ENCODE measurements around the gene RNF182.

Gene RNF182

GRCh38 chr6:14000901-14001300 lies 76.1 kb downstream of the RNF182 start:
- CTCF ChIA-PET = interaction anchor here (0.7 to 1.9 kb wide), 4 partner anchors 12 to 66 kb away, joined by 3 to 7 read pairs (median 4); no protein-coding TSS in a partner anchor

DNA sequence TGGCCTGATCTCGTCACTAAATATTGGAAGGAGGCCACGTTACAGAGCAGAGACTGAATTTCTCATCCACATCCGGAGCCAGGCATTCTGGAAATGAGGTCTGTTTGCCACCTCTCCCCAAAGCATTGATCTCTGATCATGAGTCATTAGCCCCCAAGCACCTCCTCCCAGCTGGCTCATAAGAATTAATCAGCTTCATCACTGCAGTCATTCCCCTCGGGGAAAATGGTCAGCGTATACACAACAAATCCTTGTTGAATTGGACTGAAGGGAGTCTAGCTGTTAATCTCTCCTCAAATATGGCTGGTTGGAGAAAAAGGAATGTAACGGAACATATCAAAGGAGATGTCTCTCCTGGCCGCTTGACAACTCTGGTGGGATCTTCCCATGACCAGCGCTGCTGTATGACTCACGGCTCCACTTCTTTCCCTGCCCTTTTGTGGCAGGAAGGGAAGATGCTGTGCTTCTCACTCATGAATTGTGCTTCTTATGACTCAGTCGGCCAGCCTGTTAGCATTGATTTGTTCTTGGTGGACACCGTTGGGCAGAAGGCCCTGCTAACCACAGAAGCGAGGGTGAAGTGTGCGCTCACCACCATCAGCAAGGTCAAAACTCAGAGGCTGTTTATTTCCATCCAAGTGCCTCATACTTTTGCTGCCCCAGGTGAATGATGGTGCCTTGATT lies 76.7 kb downstream of the RNF182 start:
- peak; percentile 97 for DNase-seq (ENCODE audit: low read depth, low spot score)
- peak overlapping the region; percentile 31 for H3K4me3 ChIP-seq (ENCODE audit: low read depth, low read length)
- ChIA-PET CTCF (interaction anchor here (0.7 to 1.9 kb wide), 6 partner anchors 10 to 65 kb away, joined by 3 to 7 read pairs (median 4); no protein-coding TSS in a partner anchor), POLR2A (interaction anchor here (0.6 to 0.7 kb wide), 2 partner anchors 34 to 208 kb away, joined by 3 to 4 read pairs; no protein-coding TSS in a partner anchor)
- TF ChIP-seq, protein P1, sequence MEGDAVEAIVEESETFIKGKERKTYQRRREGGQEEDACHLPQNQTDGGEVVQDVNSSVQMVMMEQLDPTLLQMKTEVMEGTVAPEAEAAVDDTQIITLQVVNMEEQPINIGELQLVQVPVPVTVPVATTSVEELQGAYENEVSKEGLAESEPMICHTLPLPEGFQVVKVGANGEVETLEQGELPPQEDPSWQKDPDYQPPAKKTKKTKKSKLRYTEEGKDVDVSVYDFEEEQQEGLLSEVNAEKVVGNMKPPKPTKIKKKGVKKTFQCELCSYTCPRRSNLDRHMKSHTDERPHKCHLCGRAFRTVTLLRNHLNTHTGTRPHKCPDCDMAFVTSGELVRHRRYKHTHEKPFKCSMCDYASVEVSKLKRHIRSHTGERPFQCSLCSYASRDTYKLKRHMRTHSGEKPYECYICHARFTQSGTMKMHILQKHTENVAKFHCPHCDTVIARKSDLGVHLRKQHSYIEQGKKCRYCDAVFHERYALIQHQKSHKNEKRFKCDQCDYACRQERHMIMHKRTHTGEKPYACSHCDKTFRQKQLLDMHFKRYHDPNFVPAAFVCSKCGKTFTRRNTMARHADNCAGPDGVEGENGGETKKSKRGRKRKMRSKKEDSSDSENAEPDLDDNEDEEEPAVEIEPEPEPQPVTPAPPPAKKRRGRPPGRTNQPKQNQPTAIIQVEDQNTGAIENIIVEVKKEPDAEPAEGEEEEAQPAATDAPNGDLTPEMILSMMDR (IDR thresholded peaks at IDR 0.05; ENCODE audit: insufficient read depth, low read length, missing control alignments) = no peak

More at GRCh38 chr6:14000901-14001300, 76.1 kb downstream of the RNF182 start:
- TF ChIP-seq, protein P1 (IDR thresholded peaks at IDR 0.05; ENCODE audit: insufficient read depth, low read length, missing control alignments) = no peak
- no peak for DNase-seq (ENCODE audit: low read depth, low spot score)
- no peak overlapping the region for H3K4me3 ChIP-seq (ENCODE audit: low read depth, low read length)
- POLR2A ChIA-PET = interaction anchor here (0.7 kb wide), 1 partner anchor 35 kb away, joined by 4 read pairs; no protein-coding TSS in a partner anchor

GRCh38 chr6:14002176-14002947 lies 77.6 kb downstream of the RNF182 start:
- TF ChIP-seq, protein P1 (IDR thresholded peaks at IDR 0.05; ENCODE audit: insufficient read depth, low read length, missing control alignments) = no peak
- ChIA-PET CTCF (interaction anchor here (1.3 to 1.9 kb wide), 2 partner anchors 9 to 42 kb away, joined by 4 to 5 read pairs; no protein-coding TSS in a partner anchor), POLR2A (interaction anchor here (0.6 kb wide), 1 partner anchor 209 kb away, joined by 3 read pairs; no protein-coding TSS in a partner anchor)

GRCh38 chr6:14004258-14004657 lies 79.5 kb downstream of the RNF182 start:
- ChIA-PET CTCF (interaction anchor here (1.6 kb wide), 1 partner anchor 42 kb away, joined by 6 read pairs; no protein-coding TSS in a partner anchor), POLR2A (no interaction called here)
- no peak for DNase-seq (ENCODE audit: low read depth, low spot score)
- TF ChIP-seq, protein P1 (IDR thresholded peaks at IDR 0.05; ENCODE audit: insufficient read depth, low read length, missing control alignments) = no peak
- H3K4me3 ChIP-seq (ENCODE audit: low read depth, low read length) = no peak overlapping the region

More at GRCh38 chr6:14002176-14002947, 77.6 kb downstream of the RNF182 start:
- no peak overlapping the region; the same call in 1 of the 2 replicates for H3K4me3 ChIP-seq (ENCODE audit: low read depth, low read length)
- no peak for DNase-seq (ENCODE audit: low read depth, low spot score)

- TF ChIP-seq, protein P1 (IDR thresholded peaks at IDR 0.05; ENCODE audit: insufficient read depth, low read length, missing control alignments) = no peak
- H3K4me3 ChIP-seq (ENCODE audit: low read depth, low read length) = no peak overlapping the region
- CTCF ChIA-PET = interaction anchor here (0.6 to 1.4 kb wide), 2 partner anchors 10 to 22 kb away, joined by 3 read pairs; no protein-coding TSS in a partner anchor
- no peak for DNase-seq (ENCODE audit: low read depth, low spot score)
- POLR2A ChIA-PET = no interaction called here
Measured at GRCh38 chr6:14008809-14009208, 84.1 kb downstream of the RNF182 start.
